PFSK-1 (cell line): ENCODE data around the gene CACNA1C.

Source experiments
- FOXP2 ChIP-seq: optimal IDR thresholded peaks from 2 replicates; pipeline ENCODE3; 2011; ENCODE audit warnings: borderline replicate concordance, control low read depth, inconsistent platforms; ENCODE audit not compliant: insufficient read depth; ENCODE audit errors: extremely low read length, extremely low read depth
- POLR2AphosphoS5 ChIP-seq: IDR thresholded peaks from 2 replicates; pipeline ENCODE4 v1.6.1; 2012; ENCODE audit warnings: low read depth, mild to moderate bottlenecking, control low read depth, low read length, moderate library complexity
- REST ChIP-seq, 2 experiments: IDR thresholded peaks; 2 replicates each; pipeline versions ENCODE4 v1.6.1 to v1.8.0; 2011 to 2012; ENCODE audit warnings: low read depth in 2 of 2, low read length in 2 of 2, control low read depth in 1 of 2, inconsistent platforms in 1 of 2, mild to moderate bottlenecking in 1 of 2, moderate library complexity in 1 of 2; ENCODE audit not compliant: insufficient read depth in 1 of 2
- SIN3A ChIP-seq: IDR thresholded peaks from 2 replicates; pipeline ENCODE4 v1.6.1; 2012; ENCODE audit warnings: mild to moderate bottlenecking, low read length, moderate library complexity, borderline replicate concordance; ENCODE audit not compliant: insufficient read depth
- TAF1 ChIP-seq: IDR thresholded peaks from 2 replicates; pipeline ENCODE4 v1.6.1; 2012; ENCODE audit warnings: low read length, control low read depth, borderline replicate concordance; ENCODE audit not compliant: insufficient read depth

The CACNA1C gene

GRCh38 chr12:2215709-2216560 lies 163.1 kb downstream of the CACNA1C start:
- TF ChIP-seq TAF1 (no peak), FOXP2 (no peak), REST (IDR thresholded peaks at IDR 0.05; ENCODE audit: insufficient read depth in 1 of 2, low read depth in 2 of 2, low read length in 2 of 2) (no peak), POLR2AphosphoS5 (no peak)

- no peak for TF ChIP-seq SIN3A
- TF ChIP-seq TAF1, result no peak
- TF ChIP-seq FOXP2, result no peak
- TF ChIP-seq POLR2AphosphoS5, result no peak
- TF ChIP-seq REST (IDR thresholded peaks at IDR 0.05; ENCODE audit: insufficient read depth in 1 of 2, low read depth in 2 of 2, low read length in 2 of 2), result no peak
These were observed 165.9 kb downstream of the CACNA1C start for GRCh38 chr12:2218706-2219105.

GRCh38 chr12:2221030-2221621 lies 168.3 kb downstream of the CACNA1C start:
- TF ChIP-seq REST (IDR thresholded peaks at IDR 0.05; ENCODE audit: insufficient read depth in 1 of 2, low read depth in 2 of 2, low read length in 2 of 2), result no peak
- no peak for TF ChIP-seq POLR2AphosphoS5
- TF ChIP-seq TAF1, result no peak
- no peak for TF ChIP-seq SIN3A
- TF ChIP-seq FOXP2, result no peak

- TF ChIP-seq REST (IDR thresholded peaks at IDR 0.05; ENCODE audit: insufficient read depth in 1 of 2, low read depth in 2 of 2, low read length in 2 of 2) (no peak), FOXP2 (no peak), SIN3A (no peak), TAF1 (no peak), POLR2AphosphoS5 (no peak)
These were observed 169.9 kb downstream of the CACNA1C start for GRCh38 chr12:2222691-2223090.
